Liver (tissue), 9 donors: ENCODE measurements around the gene ZKSCAN7. TPM values are rescaled to one million over a fixed set of nuclear protein-coding genes. Genes with fewer than 3 reads are reported as not detected.
A peak's percentile ranks its signal among the peaks of the same experiment; 100 is the strongest.

Experiments
- DNase-seq: peaks from one replicate; pipeline ENCODE4 v3.0.0-alpha.2; 2017; ENCODE audit warnings: low spot score
- H3K27ac ChIP-seq, 2 donors: one replicate each; pipeline ENCODE4 v1.7.0; 2013; ENCODE audit warnings: inconsistent platforms in 2 of 2, low read length in 2 of 2, control low read depth in 1 of 2, low read depth in 1 of 2, mild to moderate bottlenecking in 1 of 2
- H3K27me3 ChIP-seq, 4 donors: one replicate each; pipeline versions ENCODE4 v1.6.1 to v1.7.0; 2013; ENCODE audit warnings: low read length in 3 of 4, inconsistent platforms in 1 of 4, mild to moderate bottlenecking in 1 of 4, moderate library complexity in 1 of 4; ENCODE audit not compliant: control insufficient read depth in 4 of 4, insufficient read depth in 4 of 4
- H3K36me3 ChIP-seq, 4 donors: one replicate each; pipeline versions ENCODE4 v1.6.1 to v1.7.0; 2013; ENCODE audit warnings: low read length in 3 of 4, mild to moderate bottlenecking in 3 of 4, low read depth in 1 of 4, moderate library complexity in 1 of 4; ENCODE audit not compliant: control insufficient read depth in 4 of 4, insufficient read depth in 3 of 4
- H3K4me1 ChIP-seq, 4 donors: one replicate each; pipeline versions ENCODE4 v1.6.1 to v1.7.0; 2013; ENCODE audit warnings: low read length in 3 of 4, mild to moderate bottlenecking in 3 of 4, moderate library complexity in 1 of 4; ENCODE audit not compliant: control insufficient read depth in 4 of 4, insufficient read depth in 4 of 4
- H3K4me3 ChIP-seq, 3 donors: one replicate each; pipeline versions ENCODE4 v1.6.1 to v1.7.0; 2013; ENCODE audit warnings: low read length in 3 of 3, control low read depth in 1 of 3, low read depth in 1 of 3, mild to moderate bottlenecking in 1 of 3
- H3K9ac ChIP-seq, 2 donors: one replicate each; pipeline ENCODE4 v1.7.0; 2013; ENCODE audit warnings: low read length in 2 of 2, mild to moderate bottlenecking in 2 of 2, moderate library complexity in 2 of 2, control low read depth in 1 of 2, low read depth in 1 of 2
- H3K9me3 ChIP-seq, 4 donors: one replicate each; pipeline versions ENCODE4 v1.6.1 to v1.7.0; 2013; ENCODE audit warnings: low read length in 3 of 4; ENCODE audit not compliant: control insufficient read depth in 4 of 4
- EGR1 ChIP-seq, 2 donors: IDR thresholded peaks; 2 replicates each; pipeline ENCODE4 v1.6.1; 2016 to 2018; ENCODE audit warnings: antibody characterized with exemption in 2 of 2, low read depth in 2 of 2
- FOXA1 ChIP-seq: IDR thresholded peaks from 2 replicates; pipeline ENCODE4 v1.6.1; 2016; ENCODE audit warnings: antibody characterized with exemption
- FOXA2 ChIP-seq: IDR thresholded peaks from 2 replicates; pipeline ENCODE4 v1.6.1; 2016; ENCODE audit warnings: antibody characterized with exemption
- GABPA ChIP-seq, 2 donors: IDR thresholded peaks in 1 of 2; conservative IDR thresholded peaks in 1 of 2; 2 replicates each; pipeline ENCODE4 v1.6.1; 2016; ENCODE audit warnings: antibody characterized with exemption in 2 of 2, mild to moderate bottlenecking in 1 of 2, moderate library complexity in 1 of 2
- HNF4A ChIP-seq, 2 donors: conservative IDR thresholded peaks; 2 replicates each; pipeline ENCODE4 v1.6.1; 2016; ENCODE audit warnings: antibody characterized with exemption in 2 of 2, mild to moderate bottlenecking in 2 of 2
- HNF4G ChIP-seq: IDR thresholded peaks from 2 replicates; pipeline ENCODE4 v1.6.1; 2016; ENCODE audit warnings: antibody characterized with exemption
- JUND ChIP-seq, 2 donors: IDR thresholded peaks; 2 replicates each; pipeline ENCODE4 v1.6.1; 2016; ENCODE audit warnings: antibody characterized with exemption in 2 of 2
- NR2F2 ChIP-seq: IDR thresholded peaks from 2 replicates; pipeline ENCODE4 v1.6.1; 2016; ENCODE audit warnings: antibody characterized with exemption
- RAD21 ChIP-seq, 2 donors: IDR thresholded peaks; 2 replicates each; pipeline ENCODE4 v1.6.1; 2016; ENCODE audit warnings: antibody characterized with exemption in 2 of 2, mild to moderate bottlenecking in 2 of 2
- RXRA ChIP-seq, 2 donors: IDR thresholded peaks; 2 replicates each; pipeline ENCODE4 v1.6.1; 2017 to 2018; ENCODE audit warnings: antibody characterized with exemption in 2 of 2, mild to moderate bottlenecking in 1 of 2
- SP1 ChIP-seq: IDR thresholded peaks from 2 replicates; pipeline ENCODE4 v1.6.1; 2018; ENCODE audit warnings: antibody characterized with exemption, mild to moderate bottlenecking
- TAF1 ChIP-seq: conservative IDR thresholded peaks from 2 replicates; pipeline ENCODE4 v1.6.1; 2016; ENCODE audit warnings: antibody characterized with exemption, mild to moderate bottlenecking
- YY1 ChIP-seq: IDR thresholded peaks from 2 replicates; pipeline ENCODE4 v1.6.1; 2016; ENCODE audit warnings: antibody characterized with exemption, mild to moderate bottlenecking
- WGBS: extraction: QIAGEN DNeasy Blood & Tissue Kit; methylation state at CpG from one replicate; pipeline ENCODE4 v1.1.7; 2013; 5-methylcytosine and 5-hydroxymethylcytosine counted together
- polyA plus RNA-seq, 2 donors: library from polyadenylated mRNA; stranded (reverse) in 1 of 2; unstranded in 1 of 2; fragments of 200-250 nt in 1 of 2; fragments of >200 nt in 1 of 2; fragmentation: Nextera tagmentation in 1 of 2; extraction: Ambion mirVana in 1 of 2; gene quantifications; one replicate each; pipeline versions ENCODE4 v1.2.1 to v1.2.3, GENCODE V29; 2013 to 2015
- total RNA-seq, 2 donors: library from RNA; depleted of rRNA; stranded (reverse); fragments of >200 nt; gene quantifications; one replicate each; pipeline ENCODE4 v1.2.3, GENCODE V29; 2014
- TF ChIP-seq, protein P1 (sequence below): IDR thresholded peaks from 2 replicates; pipeline ENCODE4 v1.6.1; 2016; ENCODE audit warnings: antibody characterized with exemption
- TF ChIP-seq, protein P2 (sequence below): fragments of 150-350 bp; IDR thresholded peaks from 2 replicates; pipeline ENCODE4 v1.5.1; 2017; ENCODE audit warnings: improper control_type of control experiment, low read depth, low read length; ENCODE audit not compliant: missing input control
- TF ChIP-seq, protein P3 (sequence below): IDR thresholded peaks from 2 replicates; pipeline ENCODE4 v1.6.1; 2016; ENCODE audit warnings: antibody characterized with exemption
- TF ChIP-seq, protein P4 (sequence below): IDR thresholded peaks from 2 replicates; pipeline ENCODE4 v1.6.1; 2016; ENCODE audit warnings: antibody characterized with exemption, mild to moderate bottlenecking
- TF ChIP-seq, protein P5 (sequence below): IDR thresholded peaks from 2 replicates; pipeline ENCODE4 v1.6.1; 2016; ENCODE audit warnings: antibody characterized with exemption
- donor health status: healthy.
- donor health status: healthy.
- donor health status: healthy.
- donor health status: healthy.
- donor health status: healthy.

The ZKSCAN7 gene
- total and polyA plus RNA-seq, 4 donors, result 1.1 to 4.4 (median 2.2) TPM

DNA sequence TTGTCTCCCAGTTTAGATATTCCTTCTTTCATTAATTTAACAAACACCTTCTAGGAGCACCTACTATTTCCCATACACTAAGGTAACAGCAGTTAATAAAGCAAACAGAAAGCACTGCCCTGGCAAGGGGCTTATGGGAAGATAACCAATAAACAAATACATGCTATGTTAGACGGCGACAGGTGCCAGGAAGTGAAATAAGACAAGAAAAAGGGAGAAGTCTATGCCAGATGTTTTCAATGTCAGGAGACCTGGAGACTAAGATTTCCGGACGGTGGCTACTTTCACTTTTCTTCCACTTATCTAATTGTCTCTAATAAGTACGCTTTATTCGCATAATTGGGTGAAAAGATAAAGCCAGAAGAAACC is 45.0 kb upstream of the ZKSCAN7 start:
- H3K4me1 ChIP-seq, result peaks cover 0 to 15% (median 10%) of the 10 kb centered on the region in 4 donors
- H3K27me3 ChIP-seq, result no peaks in the 10 kb centered on the region
- peak overlapping the region; percentile 75 to 79 for H3K27ac ChIP-seq
- peaks cover 0 to 8% (median 0%) of the 10 kb centered on the region in 4 donors for H3K36me3 ChIP-seq
- WGBS, result under 1% methylated on average over 6 of the region's 6 CpGs
- DNase-seq, result no peak
- peak overlapping the region; percentile 70 to 93 for H3K9ac ChIP-seq
- peak overlapping the region; percentile 76 to 90 (median 78) for H3K4me3 ChIP-seq
- peaks cover 0 to 7% (median 2%) of the 10 kb centered on the region in 4 donors for H3K9me3 ChIP-seq
- TF ChIP-seq JUND (IDR thresholded peaks at IDR 0.05), result no peak
- TF ChIP-seq RAD21 (IDR thresholded peaks at IDR 0.05), result no peak
- TF ChIP-seq, protein P1, sequence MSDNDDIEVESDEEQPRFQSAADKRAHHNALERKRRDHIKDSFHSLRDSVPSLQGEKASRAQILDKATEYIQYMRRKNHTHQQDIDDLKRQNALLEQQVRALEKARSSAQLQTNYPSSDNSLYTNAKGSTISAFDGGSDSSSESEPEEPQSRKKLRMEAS, result no peak
- TF ChIP-seq, protein P2, sequence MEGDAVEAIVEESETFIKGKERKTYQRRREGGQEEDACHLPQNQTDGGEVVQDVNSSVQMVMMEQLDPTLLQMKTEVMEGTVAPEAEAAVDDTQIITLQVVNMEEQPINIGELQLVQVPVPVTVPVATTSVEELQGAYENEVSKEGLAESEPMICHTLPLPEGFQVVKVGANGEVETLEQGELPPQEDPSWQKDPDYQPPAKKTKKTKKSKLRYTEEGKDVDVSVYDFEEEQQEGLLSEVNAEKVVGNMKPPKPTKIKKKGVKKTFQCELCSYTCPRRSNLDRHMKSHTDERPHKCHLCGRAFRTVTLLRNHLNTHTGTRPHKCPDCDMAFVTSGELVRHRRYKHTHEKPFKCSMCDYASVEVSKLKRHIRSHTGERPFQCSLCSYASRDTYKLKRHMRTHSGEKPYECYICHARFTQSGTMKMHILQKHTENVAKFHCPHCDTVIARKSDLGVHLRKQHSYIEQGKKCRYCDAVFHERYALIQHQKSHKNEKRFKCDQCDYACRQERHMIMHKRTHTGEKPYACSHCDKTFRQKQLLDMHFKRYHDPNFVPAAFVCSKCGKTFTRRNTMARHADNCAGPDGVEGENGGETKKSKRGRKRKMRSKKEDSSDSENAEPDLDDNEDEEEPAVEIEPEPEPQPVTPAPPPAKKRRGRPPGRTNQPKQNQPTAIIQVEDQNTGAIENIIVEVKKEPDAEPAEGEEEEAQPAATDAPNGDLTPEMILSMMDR, result no peak
- TF ChIP-seq, protein P3, sequence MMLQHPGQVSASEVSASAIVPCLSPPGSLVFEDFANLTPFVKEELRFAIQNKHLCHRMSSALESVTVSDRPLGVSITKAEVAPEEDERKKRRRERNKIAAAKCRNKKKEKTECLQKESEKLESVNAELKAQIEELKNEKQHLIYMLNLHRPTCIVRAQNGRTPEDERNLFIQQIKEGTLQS, result no peak
- TF ChIP-seq HNF4G, result no peak
- TF ChIP-seq EGR1 (IDR thresholded peaks at IDR 0.05; ENCODE audit: low read depth in 2 of 2), result no peak
- TF ChIP-seq, protein P4, sequence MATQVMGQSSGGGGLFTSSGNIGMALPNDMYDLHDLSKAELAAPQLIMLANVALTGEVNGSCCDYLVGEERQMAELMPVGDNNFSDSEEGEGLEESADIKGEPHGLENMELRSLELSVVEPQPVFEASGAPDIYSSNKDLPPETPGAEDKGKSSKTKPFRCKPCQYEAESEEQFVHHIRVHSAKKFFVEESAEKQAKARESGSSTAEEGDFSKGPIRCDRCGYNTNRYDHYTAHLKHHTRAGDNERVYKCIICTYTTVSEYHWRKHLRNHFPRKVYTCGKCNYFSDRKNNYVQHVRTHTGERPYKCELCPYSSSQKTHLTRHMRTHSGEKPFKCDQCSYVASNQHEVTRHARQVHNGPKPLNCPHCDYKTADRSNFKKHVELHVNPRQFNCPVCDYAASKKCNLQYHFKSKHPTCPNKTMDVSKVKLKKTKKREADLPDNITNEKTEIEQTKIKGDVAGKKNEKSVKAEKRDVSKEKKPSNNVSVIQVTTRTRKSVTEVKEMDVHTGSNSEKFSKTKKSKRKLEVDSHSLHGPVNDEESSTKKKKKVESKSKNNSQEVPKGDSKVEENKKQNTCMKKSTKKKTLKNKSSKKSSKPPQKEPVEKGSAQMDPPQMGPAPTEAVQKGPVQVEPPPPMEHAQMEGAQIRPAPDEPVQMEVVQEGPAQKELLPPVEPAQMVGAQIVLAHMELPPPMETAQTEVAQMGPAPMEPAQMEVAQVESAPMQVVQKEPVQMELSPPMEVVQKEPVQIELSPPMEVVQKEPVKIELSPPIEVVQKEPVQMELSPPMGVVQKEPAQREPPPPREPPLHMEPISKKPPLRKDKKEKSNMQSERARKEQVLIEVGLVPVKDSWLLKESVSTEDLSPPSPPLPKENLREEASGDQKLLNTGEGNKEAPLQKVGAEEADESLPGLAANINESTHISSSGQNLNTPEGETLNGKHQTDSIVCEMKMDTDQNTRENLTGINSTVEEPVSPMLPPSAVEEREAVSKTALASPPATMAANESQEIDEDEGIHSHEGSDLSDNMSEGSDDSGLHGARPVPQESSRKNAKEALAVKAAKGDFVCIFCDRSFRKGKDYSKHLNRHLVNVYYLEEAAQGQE, result no peak
- TF ChIP-seq, protein P5, sequence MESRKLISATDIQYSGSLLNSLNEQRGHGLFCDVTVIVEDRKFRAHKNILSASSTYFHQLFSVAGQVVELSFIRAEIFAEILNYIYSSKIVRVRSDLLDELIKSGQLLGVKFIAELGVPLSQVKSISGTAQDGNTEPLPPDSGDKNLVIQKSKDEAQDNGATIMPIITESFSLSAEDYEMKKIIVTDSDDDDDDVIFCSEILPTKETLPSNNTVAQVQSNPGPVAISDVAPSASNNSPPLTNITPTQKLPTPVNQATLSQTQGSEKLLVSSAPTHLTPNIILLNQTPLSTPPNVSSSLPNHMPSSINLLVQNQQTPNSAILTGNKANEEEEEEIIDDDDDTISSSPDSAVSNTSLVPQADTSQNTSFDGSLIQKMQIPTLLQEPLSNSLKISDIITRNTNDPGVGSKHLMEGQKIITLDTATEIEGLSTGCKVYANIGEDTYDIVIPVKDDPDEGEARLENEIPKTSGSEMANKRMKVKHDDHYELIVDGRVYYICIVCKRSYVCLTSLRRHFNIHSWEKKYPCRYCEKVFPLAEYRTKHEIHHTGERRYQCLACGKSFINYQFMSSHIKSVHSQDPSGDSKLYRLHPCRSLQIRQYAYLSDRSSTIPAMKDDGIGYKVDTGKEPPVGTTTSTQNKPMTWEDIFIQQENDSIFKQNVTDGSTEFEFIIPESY, result no peak
- TF ChIP-seq FOXA2, result no peak
- no peak for TF ChIP-seq GABPA (IDR thresholded peaks at IDR 0.05 in 1 of 2, conservative IDR thresholded peaks at IDR 0.05 in 1 of 2)
- TF ChIP-seq SP1, result no peak
- TF ChIP-seq RXRA (IDR thresholded peaks at IDR 0.05), result no peak
- no peak for TF ChIP-seq TAF1

DNA sequence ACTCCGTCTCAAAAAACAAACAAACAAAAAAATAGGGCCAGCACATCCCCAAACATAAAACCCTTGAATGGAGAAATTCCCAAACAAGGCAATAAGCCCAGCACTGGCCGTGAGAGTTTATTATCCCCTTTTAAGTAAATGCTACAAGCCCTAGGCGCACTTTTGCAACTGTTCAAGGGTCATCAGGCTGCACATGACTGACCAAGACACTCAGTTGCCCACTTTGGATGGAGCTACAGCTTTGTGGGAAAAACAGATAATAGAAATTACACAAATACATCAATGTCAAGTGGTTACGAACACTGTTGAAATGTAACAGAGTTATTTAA is 43.8 kb upstream of the ZKSCAN7 start:
- no peaks in the 10 kb centered on the region for H3K27me3 ChIP-seq
- 31% methylated on average over 4 of the region's 4 CpGs for WGBS
- H3K9me3 ChIP-seq, result peaks cover 0 to 6% (median under 1%) of the 10 kb centered on the region in 4 donors
- peak overlapping the region in 1 of 2 donors; percentile 32 for H3K9ac ChIP-seq
- H3K27ac ChIP-seq, result peak overlapping the region; percentile 75 to 78
- DNase-seq, result no peak
- H3K4me3 ChIP-seq, result peak overlapping the region; percentile 56 to 92 (median 90)
- H3K36me3 ChIP-seq, result peaks cover 0 to 8% (median 0%) of the 10 kb centered on the region in 4 donors
- H3K4me1 ChIP-seq, result peaks cover 0 to 15% (median 10%) of the 10 kb centered on the region in 4 donors
- TF ChIP-seq, protein P3, result no peak
- no peak for TF ChIP-seq YY1
- TF ChIP-seq FOXA1, result no peak
- TF ChIP-seq, protein P5, result no peak
- no peak for TF ChIP-seq RAD21 (IDR thresholded peaks at IDR 0.05)
- TF ChIP-seq RXRA (IDR thresholded peaks at IDR 0.05), result peak in 1 of 2 donors; percentile 25
- no peak for TF ChIP-seq FOXA2
- TF ChIP-seq, protein P1, result no peak
- peak; percentile 28 for TF ChIP-seq TAF1
- TF ChIP-seq HNF4G, result peak; percentile 18
- no peak for TF ChIP-seq GABPA (IDR thresholded peaks at IDR 0.05 in 1 of 2, conservative IDR thresholded peaks at IDR 0.05 in 1 of 2)
- TF ChIP-seq SP1, result peak; percentile 43
- TF ChIP-seq, protein P2, result no peak
- TF ChIP-seq EGR1 (IDR thresholded peaks at IDR 0.05; ENCODE audit: low read depth in 2 of 2), result no peak
- no peak for TF ChIP-seq NR2F2
- TF ChIP-seq HNF4A (conservative IDR thresholded peaks at IDR 0.05), result peak; percentile 58 to 59
